AG04449 (cell line): ENCODE results near the gene NANOG.
"Not testable (repeated sequence)": the region's sequence is repeated elsewhere in the genome, so short reads cannot be mapped to it uniquely, and the experiment has no call there.

Source experiments
- CTCF ChIA-PET: fragments of 350-600 bp; formaldehyde crosslinking; extraction: SDS; loops from one replicate; lab custom pipeline; 2021; ENCODE audit warnings: antibody characterized with exemption; lab: Yijun Ruan, JAX
- POLR2A ChIA-PET: fragments of 400-600, 350-600 bp; formaldehyde crosslinking; extraction: SDS; loops from one replicate; lab custom pipeline; 2020; ENCODE audit warnings: antibody characterized with exemption, inconsistent platforms; lab: Yijun Ruan, JAX
- DNase-seq: peaks from one replicate; pipeline ENCODE4 v3.0.0-alpha.2; 2010; ENCODE audit warnings: low read depth, low spot score
- H3K4me3 ChIP-seq: 2 replicates; pipeline ENCODE4 v1.5.1; 2011; ENCODE audit warnings: low read depth, mild to moderate bottlenecking, control low read depth, low read length
- CTCF ChIP-seq: IDR thresholded peaks from one replicate; pipeline ENCODE4 v1.5.1; 2011; ENCODE audit warnings: mild to moderate bottlenecking, moderate library complexity, low read length, control low read depth, inconsistent platforms; ENCODE audit not compliant: insufficient read depth; ENCODE audit errors: missing control alignments

The NANOG gene

DNA sequence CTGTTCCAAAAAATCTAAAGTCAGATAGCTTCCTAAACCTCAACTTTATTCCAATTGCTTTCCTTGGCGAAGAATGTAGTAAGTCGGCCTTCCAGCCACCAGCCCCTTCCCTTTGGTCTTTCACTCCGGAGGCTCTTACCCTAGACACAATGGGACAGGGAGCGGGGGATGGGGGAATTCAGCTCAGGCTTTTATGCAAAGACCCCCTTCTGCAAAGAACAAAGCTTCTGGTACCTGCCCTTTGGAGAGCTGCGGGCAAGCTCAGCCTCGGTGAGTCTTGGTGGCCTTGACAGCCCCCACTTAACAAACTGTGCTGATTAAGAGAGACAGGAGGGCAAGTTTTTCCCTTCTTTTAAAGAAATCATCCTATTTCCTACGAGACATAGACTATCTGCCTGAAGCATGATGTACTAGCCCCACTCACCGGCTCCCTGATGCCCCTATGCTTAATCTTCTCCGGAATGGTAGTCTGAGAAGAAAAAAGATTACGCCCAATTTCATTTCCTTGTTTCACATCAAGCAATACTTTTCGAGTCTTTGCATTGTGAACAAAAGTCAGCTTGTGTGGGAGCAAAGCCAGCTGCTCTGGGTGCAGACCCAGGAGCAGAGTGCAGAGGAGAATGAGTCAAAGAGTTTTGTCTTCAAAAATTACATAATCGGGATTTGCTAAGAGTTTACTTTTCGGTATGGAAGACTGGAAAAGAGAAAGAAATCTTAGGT is 1.5 kb upstream of the NANOG start:
- no peak for TF ChIP-seq CTCF
- no peak for DNase-seq
- ChIA-PET POLR2A (interaction anchor here (0.6 kb wide), 1 partner anchor 37 kb away, joined by 3 read pairs; no protein-coding TSS in a partner anchor), CTCF (no interaction called here)
- H3K4me3 ChIP-seq: no peak overlapping the region

DNA sequence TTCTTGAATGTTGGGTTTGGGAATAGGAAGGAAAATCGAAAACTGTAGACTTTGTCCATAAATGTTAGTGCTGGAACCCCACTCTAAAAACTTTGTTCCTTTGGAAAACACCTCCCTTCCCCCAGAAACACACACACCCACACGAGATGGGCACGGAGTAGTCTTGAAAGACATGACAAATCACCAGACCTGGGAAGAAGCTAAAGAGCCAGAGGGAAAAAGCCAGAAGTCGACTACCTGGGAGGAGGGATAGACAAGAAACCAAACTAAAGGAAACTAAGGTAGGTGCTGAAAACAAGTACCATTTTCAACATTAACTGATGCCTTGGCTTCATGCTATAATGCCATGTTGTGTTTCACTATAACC is 925 bp upstream of the NANOG start:
- no peak for DNase-seq
- no peak overlapping the region for H3K4me3 ChIP-seq
- TF ChIP-seq CTCF: no peak
- CTCF ChIA-PET: no interaction called here
- POLR2A ChIA-PET: interaction anchor here (0.6 kb wide), 1 partner anchor 37 kb away, joined by 3 read pairs; no protein-coding TSS in a partner anchor

DNA sequence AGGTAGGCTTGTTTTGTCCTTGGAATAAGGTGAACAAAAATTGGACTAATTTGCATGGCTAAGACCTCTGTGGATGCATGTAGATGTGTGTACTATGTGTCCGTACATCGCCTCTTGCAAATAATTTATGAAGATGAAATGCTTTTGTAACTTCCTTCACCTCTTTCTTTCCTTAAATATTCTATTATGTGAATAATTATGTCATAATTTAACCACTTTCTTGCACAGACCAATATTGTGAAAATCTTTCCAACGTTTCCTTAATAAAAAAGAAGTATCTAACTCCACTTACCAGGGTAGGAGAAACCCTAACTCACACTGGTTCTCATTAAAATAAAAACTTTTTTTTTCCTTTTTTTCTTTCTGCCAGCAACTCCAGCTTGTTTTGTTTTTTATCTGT is 4.0 kb downstream of the NANOG start:
- ChIA-PET CTCF (interaction anchor here (1.4 kb wide), 1 partner anchor 14 kb away, joined by 4 read pairs; no protein-coding TSS in a partner anchor), POLR2A (no interaction called here)
- no peak for TF ChIP-seq CTCF
- DNase-seq: no peak
- H3K4me3 ChIP-seq: no peak overlapping the region

- POLR2A ChIA-PET, H3K4me3 ChIP-seq, DNase-seq: not testable (repeated sequence)
- CTCF ChIA-PET: interaction anchor here (1.0 to 2.3 kb wide), 2 partner anchors 10 to 119 kb away, joined by 3 to 12 read pairs; no protein-coding TSS in a partner anchor
These were observed 8.1 kb downstream of the NANOG start for GRCh38 chr12:7797269-7797668.

DNA sequence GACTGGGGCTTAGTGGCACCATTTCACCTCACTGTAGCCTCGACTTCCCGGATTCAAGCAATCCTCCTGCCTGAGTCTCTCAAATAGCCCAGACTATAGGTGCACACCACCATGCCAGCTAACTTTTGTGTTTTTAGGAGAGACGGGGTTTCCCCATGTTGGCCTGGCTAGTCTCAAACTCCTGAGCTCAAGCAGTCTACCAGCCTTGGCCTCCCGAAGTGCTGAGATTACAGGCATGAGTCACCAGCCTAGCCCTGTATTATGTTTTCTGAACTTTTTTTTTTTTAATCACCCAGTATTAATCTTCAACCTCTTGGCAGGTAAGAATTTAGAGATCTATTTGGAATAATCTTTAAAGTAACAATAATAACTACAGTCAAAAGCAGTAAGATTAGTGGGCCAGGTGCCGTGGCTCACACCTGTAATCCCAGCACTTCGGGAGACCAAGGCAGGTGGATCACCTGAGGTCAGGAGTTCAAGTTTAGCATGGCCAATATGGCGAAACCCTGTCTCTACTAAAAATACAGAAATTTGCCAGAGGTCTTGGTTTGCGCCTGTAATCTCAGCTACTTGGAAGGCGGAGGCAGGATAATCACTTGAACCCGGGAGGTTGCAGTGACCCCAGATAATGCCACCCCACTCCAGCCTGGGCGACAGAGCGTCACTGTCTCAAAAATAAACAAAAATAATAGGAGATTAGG is 8.6 kb downstream of the NANOG start:
- no peak for DNase-seq
- TF ChIP-seq CTCF: no peak

DNA sequence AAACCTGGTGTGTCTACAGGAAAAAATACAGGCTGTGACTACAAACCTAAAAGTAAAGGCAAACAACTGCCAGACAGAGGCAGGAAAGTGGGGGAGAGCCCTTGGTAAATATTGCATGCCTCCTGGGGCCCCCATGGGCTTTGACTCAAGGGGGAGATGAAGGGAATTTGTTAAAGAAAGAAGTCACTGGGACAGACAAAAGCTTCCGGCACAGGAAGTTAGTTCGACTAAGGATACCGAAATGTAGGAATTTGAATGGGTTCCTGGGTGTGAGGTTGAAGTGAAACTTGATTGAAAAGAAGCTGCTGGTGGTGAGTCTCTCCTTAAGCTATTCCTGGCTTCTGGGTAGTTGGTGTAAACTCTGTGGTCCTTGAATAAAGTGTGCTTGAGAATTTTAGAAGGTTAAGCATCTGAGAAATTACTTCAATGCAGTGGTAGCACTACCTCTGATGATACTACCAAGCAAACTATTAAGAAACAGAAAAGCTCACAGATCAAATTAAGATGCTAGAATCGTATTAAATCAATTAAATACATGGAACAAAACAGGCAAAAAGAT is 9.6 kb downstream of the NANOG start:
- H3K4me3 ChIP-seq, DNase-seq, POLR2A ChIA-PET: not testable (repeated sequence)
- CTCF ChIA-PET: interaction anchor here (1.3 kb wide), 1 partner anchor 10 kb away, joined by 4 read pairs; no protein-coding TSS in a partner anchor

More for the DNA sequence above, 8.6 kb downstream of the NANOG start:
- no peak overlapping the region for H3K4me3 ChIP-seq
- CTCF ChIA-PET: interaction anchor here (1.0 to 2.3 kb wide), 2 partner anchors 9 to 120 kb away, joined by 3 to 12 read pairs; no protein-coding TSS in a partner anchor
- POLR2A ChIA-PET: no interaction called here

DNA sequence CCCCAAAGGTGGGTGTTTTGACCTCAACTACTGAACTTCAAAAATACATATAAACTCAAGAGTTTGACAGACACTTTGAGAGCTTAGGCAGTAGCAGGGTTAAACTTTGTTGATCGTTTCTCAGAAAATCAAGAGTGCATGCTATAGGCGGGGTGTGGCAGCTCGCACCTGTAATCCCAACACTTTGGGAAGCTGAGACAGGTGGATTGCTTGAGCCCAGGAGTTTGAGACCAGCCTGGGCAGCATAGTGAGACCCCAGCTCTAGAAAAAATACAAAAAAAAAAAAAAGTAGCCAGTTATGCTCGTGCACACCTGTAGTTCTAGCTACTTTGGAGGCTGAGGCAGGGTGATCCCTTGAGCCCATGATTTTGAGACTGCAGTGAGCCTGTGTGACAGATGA is 12.3 kb downstream of the NANOG start:
- POLR2A ChIA-PET: no interaction called here
- H3K4me3 ChIP-seq: no peak overlapping the region
- CTCF ChIA-PET: interaction anchor here (1.0 to 2.1 kb wide), 4 partner anchors 29 to 152 kb away, joined by 3 to 7 read pairs (median 3); no protein-coding TSS in a partner anchor
- no peak for DNase-seq
- TF ChIP-seq CTCF: no peak

DNA sequence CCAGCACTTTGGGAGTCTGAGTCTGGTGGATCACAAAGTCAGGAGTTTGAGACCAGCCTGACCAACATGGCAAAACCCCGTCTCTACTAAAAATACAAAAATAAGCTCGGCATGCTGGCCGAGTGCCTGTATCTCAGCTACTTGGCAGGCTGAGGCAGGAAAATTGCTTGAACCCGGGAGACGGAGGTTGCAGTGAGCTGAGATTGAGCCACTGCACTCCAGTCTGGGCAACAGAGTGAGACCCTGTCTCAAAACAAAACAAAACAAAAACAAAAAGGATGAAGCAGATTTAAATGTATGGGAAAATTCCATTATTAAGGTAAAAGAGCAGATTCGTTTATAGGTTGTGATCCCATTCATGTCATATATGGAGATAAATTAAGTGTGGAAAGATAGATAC is 17.1 kb downstream of the NANOG start:
- ChIA-PET POLR2A (interaction anchor here (1.0 kb wide), 1 partner anchor 130 kb away, joined by 4 read pairs; the partner anchor contains the start of gene SLC2A3), CTCF (interaction anchor here (0.6 to 5.1 kb wide), 15 partner anchors 9 to 584 kb away, joined by 3 to 81 read pairs (median 5); no protein-coding TSS in a partner anchor)
- DNase-seq, H3K4me3 ChIP-seq: not testable (repeated sequence)
